SJCRH30 (cell line): ENCODE data around the gene TRIM14. TPM values are rescaled to one million over a fixed set of nuclear protein-coding genes. Genes with fewer than 3 reads are reported as not detected.

Experiments used
- DNase-seq, 2 experiments: peaks; one replicate each; pipeline ENCODE4 v3.0.0-alpha.2; 2015 to 2020
- H3K27ac ChIP-seq: fragments of 250-450 bp; sonication (Bioruptor Pico); 2 replicates; pipeline ENCODE4 v1.5.1; 2020; ENCODE audit warnings: mild to moderate bottlenecking, moderate library complexity
- H3K27me3 ChIP-seq: fragments of 250-450 bp; sonication (Bioruptor Pico); 2 replicates; pipeline ENCODE4 v1.5.1; 2020; ENCODE audit warnings: mild to moderate bottlenecking, moderate library complexity
- H3K36me3 ChIP-seq: fragments of 250-450 bp; sonication (Bioruptor Pico); 2 replicates; pipeline ENCODE4 v1.5.1; 2020; ENCODE audit warnings: mild to moderate bottlenecking, moderate library complexity
- H3K4me1 ChIP-seq: fragments of 250-450 bp; sonication (Bioruptor Pico); 2 replicates; pipeline ENCODE4 v1.5.1; 2020; ENCODE audit warnings: mild to moderate bottlenecking, moderate library complexity
- H3K4me3 ChIP-seq: fragments of 250-450 bp; sonication (Bioruptor Pico); 2 replicates; pipeline ENCODE4 v1.5.1; 2020; ENCODE audit warnings: mild to moderate bottlenecking, moderate library complexity
- H3K9me3 ChIP-seq: fragments of 250-450 bp; sonication (Bioruptor Pico); replicated peaks from 2 replicates; pipeline ENCODE4 v1.5.1; 2020; ENCODE audit warnings: mild to moderate bottlenecking, moderate library complexity
- total RNA-seq: library from RNA; depleted of rRNA; stranded (reverse); fragments of >200 nt; shearing (Covaris generic); gene quantifications from 2 replicates; pipeline ENCODE4 v1.2.3, GENCODE V29; 2014

TRIM14 gene
- total RNA-seq, 1 experiment from 2014 or later, result 0.22 TPM

DNA sequence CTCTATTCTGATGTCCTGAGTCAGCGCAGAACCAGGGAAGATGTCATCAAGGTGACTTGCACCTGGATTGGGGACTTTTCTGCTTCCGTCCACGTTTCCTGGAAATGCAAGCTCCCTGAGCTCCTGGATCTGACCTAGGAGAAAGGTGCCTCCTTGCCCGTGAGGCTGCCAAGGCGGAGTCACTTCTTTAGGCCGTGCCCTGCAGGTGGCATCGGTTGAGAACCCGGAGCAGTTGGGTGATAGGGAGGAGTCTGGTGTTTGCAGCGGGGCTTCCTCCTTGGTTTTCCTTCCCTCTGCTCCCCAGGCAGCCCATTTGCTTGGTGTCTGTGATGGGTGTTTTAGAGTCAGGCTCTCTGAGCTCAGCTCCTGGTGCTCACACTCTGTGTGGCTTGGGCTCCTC lies 47.3 kb downstream of the TRIM14 start:
- DNase-seq, result no peak
- Histone ChIP-seq H3K27me3 (no peaks in the 10 kb centered on the region), H3K9me3 (no peaks in the 10 kb centered on the region), H3K4me3 (no peak overlapping the region), H3K4me1 (no peaks in the 10 kb centered on the region), H3K36me3 (peaks cover 13% of the 10 kb centered on the region), H3K27ac (no peak overlapping the region)

DNA sequence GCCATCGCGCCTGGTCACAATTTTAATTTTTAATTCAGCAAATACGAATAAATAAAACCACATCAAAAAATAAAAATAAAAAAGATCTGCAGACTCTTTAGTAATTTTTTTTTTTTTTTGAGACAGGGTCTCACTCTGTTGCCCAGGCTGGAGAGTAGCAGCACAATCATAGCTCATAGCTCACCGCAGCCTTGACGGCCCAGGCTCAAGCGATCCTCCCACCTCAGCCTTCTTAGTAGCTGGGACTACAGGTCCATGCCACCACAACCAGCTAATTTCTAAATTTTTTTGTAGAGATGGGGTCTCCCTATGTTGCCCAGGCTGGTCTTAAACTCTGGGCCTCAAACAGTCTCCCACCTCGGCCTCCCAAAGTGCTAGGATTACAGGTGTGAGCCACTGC lies 48.3 kb downstream of the TRIM14 start:
- no peak for DNase-seq
- peaks cover 19% of the 10 kb centered on the region for H3K36me3 ChIP-seq
- H3K4me3 ChIP-seq, result no peak overlapping the region
- no peak overlapping the region for H3K27ac ChIP-seq
- H3K27me3 ChIP-seq, result no peaks in the 10 kb centered on the region
- no peaks in the 10 kb centered on the region for H3K9me3 ChIP-seq
- no peaks in the 10 kb centered on the region for H3K4me1 ChIP-seq

- no peaks in the 10 kb centered on the region for H3K9me3 ChIP-seq
- peaks cover 19% of the 10 kb centered on the region for H3K36me3 ChIP-seq
- no peaks in the 10 kb centered on the region for H3K4me1 ChIP-seq
- no peaks in the 10 kb centered on the region for H3K27me3 ChIP-seq
- DNase-seq, result no peak
- H3K4me3 ChIP-seq, result no peak overlapping the region
- no peak overlapping the region for H3K27ac ChIP-seq
These were observed 49.5 kb downstream of the TRIM14 start for GRCh38 chr9:98069551-98069950.

GRCh38 chr9:98067184-98067583 lies 51.8 kb downstream of the TRIM14 start:
- DNase-seq, result no peak
- Histone ChIP-seq H3K4me1 (no peaks in the 10 kb centered on the region), H3K4me3 (no peak overlapping the region), H3K27me3 (no peaks in the 10 kb centered on the region), H3K9me3 (no peaks in the 10 kb centered on the region), H3K27ac (no peak overlapping the region), H3K36me3 (peaks cover 23% of the 10 kb centered on the region)

DNA sequence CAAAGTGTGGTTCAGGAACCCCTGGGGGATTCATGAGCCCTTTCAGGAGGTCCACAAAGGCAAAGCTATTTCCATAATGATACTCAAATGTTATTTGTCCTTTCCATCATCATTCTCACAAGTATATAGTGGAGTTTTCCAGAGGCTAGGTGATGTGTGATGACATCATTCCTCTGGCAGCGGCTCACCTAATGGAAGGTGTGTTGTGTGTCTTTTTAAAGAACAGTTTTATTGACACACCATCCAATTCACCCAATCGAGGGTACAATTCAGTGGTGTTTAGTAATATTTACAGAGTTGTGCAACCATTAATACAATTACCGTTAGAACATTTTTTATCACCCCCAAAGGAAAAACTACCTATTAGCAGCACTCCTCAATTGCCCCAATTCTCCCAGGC lies 52.8 kb downstream of the TRIM14 start:
- no peak for DNase-seq
- Histone ChIP-seq H3K4me1 (no peaks in the 10 kb centered on the region), H3K27ac (no peak overlapping the region), H3K9me3 (no peaks in the 10 kb centered on the region), H3K4me3 (no peak overlapping the region), H3K27me3 (no peaks in the 10 kb centered on the region), H3K36me3 (peaks cover 23% of the 10 kb centered on the region)

GRCh38 chr9:98064623-98065392 lies 54.2 kb downstream of the TRIM14 start:
- Histone ChIP-seq H3K27ac (no peak overlapping the region), H3K4me1 (no peaks in the 10 kb centered on the region), H3K36me3 (peaks cover 31% of the 10 kb centered on the region), H3K27me3 (no peaks in the 10 kb centered on the region), H3K4me3 (no peak overlapping the region), H3K9me3 (no peaks in the 10 kb centered on the region)
- no peak for DNase-seq

DNA sequence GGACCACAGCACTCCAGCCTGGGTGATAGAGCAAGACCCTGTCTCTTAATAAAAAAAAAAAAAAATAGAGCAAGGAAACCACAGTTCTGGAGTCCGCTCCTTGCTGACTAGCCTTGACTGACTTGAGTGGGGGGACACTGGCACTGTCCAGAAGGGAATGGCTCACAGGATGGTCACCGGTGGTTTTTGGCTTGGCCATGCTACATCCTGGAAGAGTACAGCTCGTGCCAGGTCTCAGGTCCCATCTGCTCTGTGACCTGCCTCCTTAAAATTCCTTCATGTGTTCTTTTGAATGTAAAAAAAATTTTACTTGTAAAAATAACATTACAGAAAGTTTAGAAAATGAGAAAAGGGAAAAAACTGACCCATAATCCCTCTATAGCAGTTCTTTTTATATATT lies 56.9 kb downstream of the TRIM14 start:
- Histone ChIP-seq H3K4me1 (no peaks in the 10 kb centered on the region), H3K36me3 (peaks cover 24% of the 10 kb centered on the region), H3K9me3 (no peaks in the 10 kb centered on the region), H3K4me3 (no peak overlapping the region), H3K27me3 (no peaks in the 10 kb centered on the region), H3K27ac (no peak overlapping the region)
- no peak for DNase-seq

- H3K27me3 ChIP-seq, result no peaks in the 10 kb centered on the region
- H3K9me3 ChIP-seq, result no peaks in the 10 kb centered on the region; the same call in 1 of the 2 replicates
- no peaks in the 10 kb centered on the region for H3K4me1 ChIP-seq
- peaks cover 8% of the 10 kb centered on the region; the same call in 1 of the 2 replicates for H3K36me3 ChIP-seq
- DNase-seq, result peak; percentile 18 to 44
- H3K27ac ChIP-seq, result peak overlapping the region; percentile 75
- peak overlapping the region; percentile 94 for H3K4me3 ChIP-seq
These were observed 61.8 kb downstream of the TRIM14 start for GRCh38 chr9:98057138-98057799.

GRCh38 chr9:98056269-98057137 lies 62.5 kb downstream of the TRIM14 start, which contains the start of gene NANS:
NANS (plus strand) TSS chr9:98056732; CDS start chr9:98056809, 77 bp downstream.
- Histone ChIP-seq H3K27me3 (no peaks in the 10 kb centered on the region), H3K27ac (peak within 1 kb of the TSS; percentile 75), H3K36me3 (peaks cover 8% of the 10 kb centered on the region; the same call in 1 of the 2 replicates), H3K4me1 (no peaks in the 10 kb centered on the region), H3K4me3 (peak within 1 kb of the TSS; percentile 94), H3K9me3 (no peaks in the 10 kb centered on the region; the same call in 1 of the 2 replicates)
- DNase-seq, result peak; percentile 95 to 96

- H3K4me1 ChIP-seq, result no peaks in the 10 kb centered on the region
- no peaks in the 10 kb centered on the region for H3K36me3 ChIP-seq
- no peak for DNase-seq
- H3K4me3 ChIP-seq, result no peak overlapping the region
- no peak overlapping the region for H3K27ac ChIP-seq
- H3K27me3 ChIP-seq, result no peaks in the 10 kb centered on the region; the same call in 1 of the 2 replicates
- no peaks in the 10 kb centered on the region; the same call in 1 of the 2 replicates for H3K9me3 ChIP-seq
These were observed 64.6 kb downstream of the TRIM14 start for GRCh38 chr9:98054376-98054951.

DNA sequence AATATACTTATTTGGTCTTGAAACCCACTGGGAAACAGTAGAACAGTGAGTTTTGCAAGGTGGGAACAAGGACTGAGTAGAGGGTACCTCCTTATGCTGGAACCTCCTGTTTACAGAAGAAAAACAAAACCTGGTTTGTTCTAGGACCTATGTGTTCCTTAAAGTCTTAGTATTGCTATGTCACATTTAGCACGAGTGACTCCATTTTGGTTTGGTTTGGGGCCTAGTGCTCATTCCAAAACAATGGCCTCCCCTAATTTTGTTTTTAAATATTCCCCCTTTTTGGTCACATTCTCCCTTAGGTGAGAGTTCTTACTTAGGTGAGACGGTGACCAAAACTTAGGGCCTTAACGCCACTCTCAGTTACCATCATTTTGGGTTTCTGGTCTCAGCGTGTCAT lies 68.7 kb downstream of the TRIM14 start:
- Histone ChIP-seq H3K4me3 (no peak overlapping the region), H3K27ac (no peak overlapping the region)

GRCh38 chr9:98049288-98050072 lies 69.5 kb downstream of the TRIM14 start:
- no peak for DNase-seq
- no peak overlapping the region for H3K27ac ChIP-seq
- H3K27me3 ChIP-seq, result no peaks in the 10 kb centered on the region; the same call in none of the 2 replicates
- H3K9me3 ChIP-seq, result peaks cover 7% of the 10 kb centered on the region
- H3K4me1 ChIP-seq, result no peaks in the 10 kb centered on the region
- H3K4me3 ChIP-seq, result no peak overlapping the region
- H3K36me3 ChIP-seq, result no peaks in the 10 kb centered on the region

More for the DNA sequence above, 68.7 kb downstream of the TRIM14 start:
- DNase-seq, result no peak
- no peaks in the 10 kb centered on the region for H3K36me3 ChIP-seq
- H3K27me3 ChIP-seq, result no peaks in the 10 kb centered on the region; the same call in 1 of the 2 replicates
- H3K9me3 ChIP-seq, result peaks cover 7% of the 10 kb centered on the region
- no peaks in the 10 kb centered on the region for H3K4me1 ChIP-seq

DNA sequence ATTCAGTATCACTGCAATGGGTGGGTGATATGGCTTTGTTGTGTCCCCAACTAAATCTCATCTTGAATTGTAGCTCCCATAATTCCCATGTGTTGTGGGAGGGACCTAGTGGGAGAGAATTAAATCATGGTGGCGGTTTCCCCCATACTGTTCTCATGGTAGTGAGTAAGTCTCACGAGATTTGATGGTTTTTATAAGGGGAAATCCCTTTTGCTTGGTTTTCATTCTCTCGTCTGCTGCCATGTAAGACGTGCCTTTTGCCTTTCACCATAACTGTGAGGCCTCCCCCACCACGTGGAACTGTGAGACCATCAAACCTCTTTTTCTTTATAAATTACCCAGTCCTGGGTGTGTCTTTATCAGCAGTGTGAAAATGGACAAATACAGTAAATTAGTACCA lies 72.0 kb downstream of the TRIM14 start:
- Histone ChIP-seq H3K4me1 (no peaks in the 10 kb centered on the region), H3K27ac (no peak overlapping the region), H3K27me3 (no peaks in the 10 kb centered on the region; the same call in none of the 2 replicates), H3K9me3 (peaks cover 7% of the 10 kb centered on the region), H3K36me3 (no peaks in the 10 kb centered on the region), H3K4me3 (no peak overlapping the region)
- DNase-seq, result no peak

- Histone ChIP-seq H3K9me3 (peaks cover 7% of the 10 kb centered on the region), H3K36me3 (no peaks in the 10 kb centered on the region), H3K4me1 (no peaks in the 10 kb centered on the region), H3K27ac (no peak overlapping the region), H3K27me3 (peaks cover 1% of the 10 kb centered on the region), H3K4me3 (peak overlapping the region; percentile 39; the same call in 1 of the 2 replicates)
- no peak for DNase-seq
These were observed 72.9 kb downstream of the TRIM14 start for GRCh38 chr9:98046180-98046543.
